WTC11 (cell line): ENCODE results near the gene SELENOP. TPM values are rescaled to one million over a fixed set of nuclear protein-coding genes. Genes with fewer than 3 reads are reported as not detected.

ENCODE experiments used
- ATAC-seq: fragments of 200-7000 bp; cut with Tn5 transposase; 2 replicates; pipeline ENCODE4 v1.10.0; 2021; ENCODE audit warnings: mild to moderate bottlenecking, moderate library complexity
- CTCF ChIA-PET: fragments of 300-600 bp; sonication (Branson Sonifier 250); formaldehyde crosslinking; loops from one replicate; lab custom pipeline; 2021; ENCODE audit warnings: antibody characterized with exemption; lab: Charles Lee
- POLR2A ChIA-PET: fragments of 350-600 bp; sonication (Branson Sonifier 250); formaldehyde crosslinking; loops from one replicate; lab custom pipeline; 2021; ENCODE audit warnings: antibody characterized with exemption; lab: Charles Lee
- DNase-seq: peaks from one replicate; pipeline ENCODE4 v3.0.0; 2021; ENCODE audit warnings: low spot score
- H3K27ac Mint-ChIP-seq: 2 replicates; pipeline ENCODE4 v1.8.0; 2021; ENCODE audit warnings: mixed read lengths
- H3K27me3 Mint-ChIP-seq: 2 replicates; pipeline ENCODE4 v1.8.0; 2021; ENCODE audit warnings: low read depth, mild to moderate bottlenecking, moderate library complexity, mixed read lengths
- H3K36me3 Mint-ChIP-seq: 2 replicates; pipeline ENCODE4 v1.8.0; 2021; ENCODE audit warnings: mixed read lengths
- H3K4me1 Mint-ChIP-seq: 2 replicates; pipeline ENCODE4 v1.8.0; 2022; ENCODE audit warnings: mixed read lengths
- H3K4me3 Mint-ChIP-seq: 2 replicates; pipeline ENCODE4 v1.8.0; 2021; ENCODE audit warnings: mild to moderate bottlenecking, moderate library complexity, mixed read lengths
- H3K9me3 Mint-ChIP-seq: 2 replicates; pipeline ENCODE4 v1.8.0; 2021; ENCODE audit warnings: mixed read lengths
- E2F4 ChIP-seq: sonication (generic); formaldehyde crosslinking; IDR thresholded peaks from 2 replicates; pipeline ENCODE4 v1.8.1; 2022; ENCODE audit warnings: low read depth, mild to moderate bottlenecking, moderate library complexity, missing genetic modification reagents, borderline replicate concordance
- ETV6 ChIP-seq: sonication (generic); formaldehyde crosslinking; IDR thresholded peaks from 2 replicates; pipeline ENCODE4 v1.8.1; 2022; ENCODE audit warnings: mild to moderate bottlenecking, missing genetic modification reagents
- GTF2I ChIP-seq: fragments of 250-450 bp; sonication (Bioruptor Pico); conservative IDR thresholded peaks from 2 replicates; pipeline ENCODE4 v1.4.0; 2021; ENCODE audit warnings: mild to moderate bottlenecking
- HMGXB4 ChIP-seq: sonication (generic); formaldehyde crosslinking; IDR thresholded peaks from 2 replicates; pipeline ENCODE4 v1.8.1; 2023; ENCODE audit warnings: mild to moderate bottlenecking, moderate library complexity, missing genetic modification reagents
- JAZF1 ChIP-seq: fragments of 250-450 bp; sonication (Bioruptor Pico); IDR thresholded peaks from 2 replicates; pipeline ENCODE4 v1.9.0; 2021; ENCODE audit warnings: moderate library complexity, mild to moderate bottlenecking, inconsistent platforms
- MYBL2 ChIP-seq: sonication (generic); formaldehyde crosslinking; IDR thresholded peaks from 2 replicates; pipeline ENCODE4 v1.8.1; 2023; ENCODE audit warnings: mild to moderate bottlenecking, moderate library complexity, missing genetic modification reagents
- NFE2L1 ChIP-seq: sonication (generic); formaldehyde crosslinking; IDR thresholded peaks from 2 replicates; pipeline ENCODE4 v1.8.1; 2023; ENCODE audit warnings: missing genetic modification reagents
- PRDM15 ChIP-seq: sonication (generic); formaldehyde crosslinking; IDR thresholded peaks from 2 replicates; pipeline ENCODE4 v1.8.0; 2022; ENCODE audit warnings: missing genetic modification reagents
- SMAD4 ChIP-seq: sonication (generic); formaldehyde crosslinking; IDR thresholded peaks from 2 replicates; pipeline ENCODE4 v1.8.0; 2022; ENCODE audit warnings: mild to moderate bottlenecking, missing genetic modification reagents
- SOX15 ChIP-seq: fragments of 250-450 bp; sonication (Bioruptor Pico); IDR thresholded peaks from 2 replicates; pipeline ENCODE4 v1.9.0; 2021; ENCODE audit warnings: mild to moderate bottlenecking
- ZNF138 ChIP-seq: sonication (generic); formaldehyde crosslinking; conservative IDR thresholded peaks from 2 replicates; pipeline ENCODE4 v1.8.1; 2022; ENCODE audit warnings: mild to moderate bottlenecking, moderate library complexity, missing genetic modification reagents
- ZNF232 ChIP-seq: sonication (generic); formaldehyde crosslinking; IDR thresholded peaks from 2 replicates; pipeline ENCODE4 v1.8.0; 2022; ENCODE audit warnings: mild to moderate bottlenecking, missing genetic modification reagents
- ZNF263 ChIP-seq: sonication (generic); formaldehyde crosslinking; IDR thresholded peaks from 2 replicates; pipeline ENCODE4 v1.8.1; 2022; ENCODE audit warnings: low read depth, mild to moderate bottlenecking, moderate library complexity, missing genetic modification reagents
- ZNF423 ChIP-seq: fragments of 250-450 bp; sonication (Bioruptor Pico); IDR thresholded peaks from 2 replicates; pipeline ENCODE4 v2.1.2; 2022; ENCODE audit warnings: mild to moderate bottlenecking, moderate library complexity
- ZNF532 ChIP-seq: fragments of 250-450 bp; sonication (Bioruptor Pico); IDR thresholded peaks from 2 replicates; pipeline ENCODE4 v1.9.0; 2021; ENCODE audit warnings: mild to moderate bottlenecking, borderline replicate concordance
- total RNA-seq: library from RNA; stranded (reverse); gene quantifications from 3 replicates; pipeline ENCODE4 v1.2.3, GENCODE V29; 2021
- TF ChIP-seq, protein P1 (sequence below): sonication (generic); formaldehyde crosslinking; conservative IDR thresholded peaks from 2 replicates; pipeline ENCODE4 v1.8.1; 2023; ENCODE audit warnings: mild to moderate bottlenecking, low read depth, missing genetic modification reagents, moderate library complexity
- TF ChIP-seq, protein P2 (sequence below): sonication (generic); formaldehyde crosslinking; IDR thresholded peaks from 2 replicates; pipeline ENCODE4 v1.8.1; 2023; ENCODE audit warnings: mild to moderate bottlenecking, missing genetic modification reagents, moderate library complexity
- TF ChIP-seq, protein P3 (sequence below): sonication (generic); formaldehyde crosslinking; IDR thresholded peaks from 2 replicates; pipeline ENCODE4 v1.8.1; 2023; ENCODE audit warnings: mild to moderate bottlenecking, missing genetic modification reagents

The SELENOP gene
- total RNA-seq, 1 experiment from 2014 or later, result 13.2 TPM

GRCh38 chr5:42800748-42801330 is 10.9 kb downstream of the SELENOP start:
- no peak overlapping the region for H3K27ac Mint-ChIP-seq
- H3K4me3 Mint-ChIP-seq, result no peak overlapping the region
- DNase-seq (no peak), ATAC-seq (no peak)
- TF ChIP-seq, protein P1, sequence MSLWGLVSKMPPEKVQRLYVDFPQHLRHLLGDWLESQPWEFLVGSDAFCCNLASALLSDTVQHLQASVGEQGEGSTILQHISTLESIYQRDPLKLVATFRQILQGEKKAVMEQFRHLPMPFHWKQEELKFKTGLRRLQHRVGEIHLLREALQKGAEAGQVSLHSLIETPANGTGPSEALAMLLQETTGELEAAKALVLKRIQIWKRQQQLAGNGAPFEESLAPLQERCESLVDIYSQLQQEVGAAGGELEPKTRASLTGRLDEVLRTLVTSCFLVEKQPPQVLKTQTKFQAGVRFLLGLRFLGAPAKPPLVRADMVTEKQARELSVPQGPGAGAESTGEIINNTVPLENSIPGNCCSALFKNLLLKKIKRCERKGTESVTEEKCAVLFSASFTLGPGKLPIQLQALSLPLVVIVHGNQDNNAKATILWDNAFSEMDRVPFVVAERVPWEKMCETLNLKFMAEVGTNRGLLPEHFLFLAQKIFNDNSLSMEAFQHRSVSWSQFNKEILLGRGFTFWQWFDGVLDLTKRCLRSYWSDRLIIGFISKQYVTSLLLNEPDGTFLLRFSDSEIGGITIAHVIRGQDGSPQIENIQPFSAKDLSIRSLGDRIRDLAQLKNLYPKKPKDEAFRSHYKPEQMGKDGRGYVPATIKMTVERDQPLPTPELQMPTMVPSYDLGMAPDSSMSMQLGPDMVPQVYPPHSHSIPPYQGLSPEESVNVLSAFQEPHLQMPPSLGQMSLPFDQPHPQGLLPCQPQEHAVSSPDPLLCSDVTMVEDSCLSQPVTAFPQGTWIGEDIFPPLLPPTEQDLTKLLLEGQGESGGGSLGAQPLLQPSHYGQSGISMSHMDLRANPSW (CRISPR knock-in tag), result no peak
- TF ChIP-seq ZNF232 (CRISPR knock-in tag) (no peak), ZNF263 (no peak), ZNF532 (no peak), ZNF138 (CRISPR knock-in tag) (no peak), MYBL2 (CRISPR knock-in tag) (no peak), HMGXB4 (no peak), ETV6 (CRISPR knock-in tag) (no peak), E2F4 (CRISPR knock-in tag) (no peak), GTF2I (CRISPR knock-in tag) (no peak), SOX15 (CRISPR knock-in tag) (no peak), SMAD4 (CRISPR knock-in tag) (no peak), NFE2L1 (CRISPR knock-in tag) (no peak), PRDM15 (CRISPR knock-in tag) (no peak), ZNF423 (CRISPR knock-in tag) (no peak), JAZF1 (CRISPR knock-in tag) (no peak)
- TF ChIP-seq, protein P2, sequence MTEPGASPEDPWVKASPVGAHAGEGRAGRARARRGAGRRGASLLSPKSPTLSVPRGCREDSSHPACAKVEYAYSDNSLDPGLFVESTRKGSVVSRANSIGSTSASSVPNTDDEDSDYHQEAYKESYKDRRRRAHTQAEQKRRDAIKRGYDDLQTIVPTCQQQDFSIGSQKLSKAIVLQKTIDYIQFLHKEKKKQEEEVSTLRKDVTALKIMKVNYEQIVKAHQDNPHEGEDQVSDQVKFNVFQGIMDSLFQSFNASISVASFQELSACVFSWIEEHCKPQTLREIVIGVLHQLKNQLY (CRISPR knock-in tag), result no peak
- TF ChIP-seq, protein P3, sequence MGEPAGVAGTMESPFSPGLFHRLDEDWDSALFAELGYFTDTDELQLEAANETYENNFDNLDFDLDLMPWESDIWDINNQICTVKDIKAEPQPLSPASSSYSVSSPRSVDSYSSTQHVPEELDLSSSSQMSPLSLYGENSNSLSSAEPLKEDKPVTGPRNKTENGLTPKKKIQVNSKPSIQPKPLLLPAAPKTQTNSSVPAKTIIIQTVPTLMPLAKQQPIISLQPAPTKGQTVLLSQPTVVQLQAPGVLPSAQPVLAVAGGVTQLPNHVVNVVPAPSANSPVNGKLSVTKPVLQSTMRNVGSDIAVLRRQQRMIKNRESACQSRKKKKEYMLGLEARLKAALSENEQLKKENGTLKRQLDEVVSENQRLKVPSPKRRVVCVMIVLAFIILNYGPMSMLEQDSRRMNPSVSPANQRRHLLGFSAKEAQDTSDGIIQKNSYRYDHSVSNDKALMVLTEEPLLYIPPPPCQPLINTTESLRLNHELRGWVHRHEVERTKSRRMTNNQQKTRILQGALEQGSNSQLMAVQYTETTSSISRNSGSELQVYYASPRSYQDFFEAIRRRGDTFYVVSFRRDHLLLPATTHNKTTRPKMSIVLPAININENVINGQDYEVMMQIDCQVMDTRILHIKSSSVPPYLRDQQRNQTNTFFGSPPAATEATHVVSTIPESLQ, result no peak
- no peaks in the 10 kb centered on the region for H3K9me3 Mint-ChIP-seq
- CTCF ChIA-PET, result interaction anchor here (1.2 kb wide), 1 partner anchor 89 kb away, joined by 4 read pairs; no protein-coding TSS in a partner anchor
- H3K4me1 Mint-ChIP-seq, result no peaks in the 10 kb centered on the region
- H3K36me3 Mint-ChIP-seq, result peaks cover 20% of the 10 kb centered on the region
- POLR2A ChIA-PET, result no interaction called here
- H3K27me3 Mint-ChIP-seq, result no peaks in the 10 kb centered on the region
